ENCODE results near the gene SLC45A2. TPM values are rescaled to one million over a fixed set of nuclear protein-coding genes. Genes with fewer than 3 reads are reported as not detected.

The SLC45A2 gene
- total and polyA plus RNA-seq, 4 donors = 0.39 to 0.56 (median 0.43) TPM

GRCh38 chr5:34009610-34010009 is 25.1 kb upstream of the SLC45A2 start:
- Histone ChIP-seq H3K9me3 (ENCODE audit: control insufficient read depth, insufficient read depth, low read length) (no peaks in the 10 kb centered on the region), H3K36me3 (ENCODE audit: control insufficient read depth, insufficient read depth, low read length) (no peaks in the 10 kb centered on the region), H3K4me3 (ENCODE audit: low read depth, low read length) (no peak overlapping the region), H3K27ac (ENCODE audit: low read depth, low read length) (peak overlapping the region; percentile 99), H3K27me3 (ENCODE audit: control insufficient read depth, insufficient read depth, low read length) (no peaks in the 10 kb centered on the region), H3K4me1 (ENCODE audit: control insufficient read depth, insufficient read depth, low read length) (peaks cover 7% of the 10 kb centered on the region)
- no peak for DNase-seq (ENCODE audit: low read depth in 4 of 6, low spot score in 6 of 6)
- no CpG with 5 or more reads among the region's 1 CpG for WGBS (ENCODE audit: insufficient coverage)

GRCh38 chr5:34008802-34009201 is 24.3 kb upstream of the SLC45A2 start:
- peak in 1 of 6 donors; percentile 7 for DNase-seq (ENCODE audit: low read depth in 4 of 6, low spot score in 6 of 6)

DNA sequence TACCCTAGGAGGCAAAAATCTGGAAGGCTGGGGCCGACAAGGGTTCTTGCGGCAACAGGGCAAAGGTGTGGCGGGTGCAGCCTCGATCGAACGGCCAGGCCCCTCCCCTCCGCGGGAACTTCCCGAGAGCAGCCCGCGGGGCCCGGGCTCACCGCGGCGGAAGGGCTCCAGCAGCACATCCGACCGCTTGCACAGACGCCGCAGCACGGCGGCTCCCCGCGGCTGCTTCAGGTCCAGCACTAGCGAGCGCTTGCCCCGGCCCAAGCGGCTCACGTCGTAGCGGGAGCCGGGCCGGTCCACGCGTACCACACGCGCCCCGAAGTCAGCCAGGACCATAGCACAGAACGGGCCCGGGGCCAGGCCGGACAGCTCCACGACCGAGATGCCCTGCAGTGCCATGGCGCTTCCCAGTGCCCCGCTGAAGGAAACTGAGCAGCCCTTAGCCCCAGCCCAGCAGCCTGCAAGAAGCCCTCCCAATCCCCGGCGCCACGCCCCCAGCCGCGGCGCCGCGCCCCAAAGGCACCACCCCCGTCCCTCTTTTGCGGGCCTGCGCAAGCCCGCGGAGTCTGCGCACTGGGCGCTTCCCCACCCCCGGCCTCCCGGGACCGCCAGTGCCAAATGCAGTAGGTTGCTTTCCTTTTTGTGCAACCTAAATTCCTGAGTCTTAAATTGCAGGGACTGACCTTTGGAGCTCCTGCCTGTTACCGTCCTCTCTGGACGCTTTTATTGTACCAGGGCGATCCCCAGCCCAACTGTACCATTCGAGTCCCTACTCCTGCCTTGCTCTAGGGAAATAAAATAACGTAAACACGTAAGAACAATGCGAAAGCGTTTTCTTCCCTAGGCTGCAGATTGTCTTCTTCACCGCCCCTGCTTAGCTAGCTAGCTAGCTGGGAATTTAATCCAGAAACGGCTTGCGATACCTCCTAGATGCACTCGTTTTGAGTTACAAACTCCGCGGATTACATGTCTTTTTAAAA is 23.4 kb upstream of the SLC45A2 start, which contains the start of gene AMACR:
Gene AMACR (minus strand): TSS at position 430 of the 980 bp plus-strand sequence. CDS start 31 bp downstream, at position 399.
- Histone ChIP-seq H3K27me3 (ENCODE audit: control insufficient read depth, insufficient read depth, low read length) (no peaks in the 10 kb centered on the region), H3K9me3 (ENCODE audit: control insufficient read depth, insufficient read depth, low read length) (no peaks in the 10 kb centered on the region), H3K4me1 (ENCODE audit: control insufficient read depth, insufficient read depth, low read length) (peaks cover 6% of the 10 kb centered on the region), H3K4me3 (ENCODE audit: low read depth, low read length) (peak within 1 kb of the TSS; percentile 91), H3K36me3 (ENCODE audit: control insufficient read depth, insufficient read depth, low read length) (no peaks in the 10 kb centered on the region), H3K27ac (ENCODE audit: low read depth, low read length) (peak within 1 kb of the TSS; percentile 99)
- DNase-seq (ENCODE audit: low read depth in 4 of 6, low spot score in 6 of 6) = peak; percentile 88 to 99 (median 94)
- WGBS (ENCODE audit: insufficient coverage) = under 1% methylated on average over 71 of the region's 76 CpGs

More at GRCh38 chr5:34008802-34009201, 24.3 kb upstream of the SLC45A2 start:
- Histone ChIP-seq H3K27me3 (ENCODE audit: control insufficient read depth, insufficient read depth, low read length) (no peaks in the 10 kb centered on the region), H3K4me1 (ENCODE audit: control insufficient read depth, insufficient read depth, low read length) (peaks cover 7% of the 10 kb centered on the region), H3K27ac (ENCODE audit: low read depth, low read length) (peak overlapping the region; percentile 99), H3K9me3 (ENCODE audit: control insufficient read depth, insufficient read depth, low read length) (no peaks in the 10 kb centered on the region), H3K36me3 (ENCODE audit: control insufficient read depth, insufficient read depth, low read length) (no peaks in the 10 kb centered on the region), H3K4me3 (ENCODE audit: low read depth, low read length) (peak overlapping the region; percentile 91)
- no CpG with 5 or more reads among the region's 1 CpG for WGBS (ENCODE audit: insufficient coverage)

DNA sequence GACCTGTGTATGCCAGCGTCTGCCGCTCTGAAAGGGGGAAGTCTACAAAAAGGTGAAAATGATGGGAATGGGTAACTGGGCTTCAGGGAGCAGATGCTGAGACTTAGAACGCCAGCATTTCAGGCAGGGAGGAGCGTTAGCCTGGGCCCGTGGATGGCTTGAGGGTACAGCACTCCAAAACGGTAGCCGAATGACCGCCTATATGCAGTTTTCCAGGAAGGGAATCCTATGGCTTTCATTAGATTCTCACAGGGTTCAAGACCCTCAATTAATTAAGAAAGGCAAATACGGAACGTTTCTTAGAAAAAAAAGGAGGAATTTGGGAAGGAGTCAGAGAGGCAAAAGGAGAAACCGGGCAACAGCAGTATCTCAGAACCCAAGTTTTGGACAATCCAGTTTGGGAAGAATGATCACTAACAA is 22.7 kb upstream of the SLC45A2 start:
- Histone ChIP-seq H3K27ac (ENCODE audit: low read depth, low read length) (peak overlapping the region; percentile 99), H3K9me3 (ENCODE audit: control insufficient read depth, insufficient read depth, low read length) (no peaks in the 10 kb centered on the region), H3K36me3 (ENCODE audit: control insufficient read depth, insufficient read depth, low read length) (peaks cover 4% of the 10 kb centered on the region), H3K27me3 (ENCODE audit: control insufficient read depth, insufficient read depth, low read length) (no peaks in the 10 kb centered on the region), H3K4me1 (ENCODE audit: control insufficient read depth, insufficient read depth, low read length) (peaks cover 5% of the 10 kb centered on the region), H3K4me3 (ENCODE audit: low read depth, low read length) (peak overlapping the region; percentile 91)
- WGBS (ENCODE audit: insufficient coverage) = 6% methylated on average over 9 of the region's 11 CpGs
- peak in 5 of 6 donors; percentile 5 to 74 (median 42) for DNase-seq (ENCODE audit: low read depth in 4 of 6, low spot score in 6 of 6)

- no peak overlapping the region for H3K4me3 ChIP-seq (ENCODE audit: low read depth, low read length)
- H3K9me3 ChIP-seq (ENCODE audit: control insufficient read depth, insufficient read depth, low read length) = no peaks in the 10 kb centered on the region
- 90% methylated on average over 2 of the region's 4 CpGs for WGBS (ENCODE audit: insufficient coverage)
- no peak overlapping the region for H3K27ac ChIP-seq (ENCODE audit: low read depth, low read length)
- H3K36me3 ChIP-seq (ENCODE audit: control insufficient read depth, insufficient read depth, low read length) = peaks cover 4% of the 10 kb centered on the region
- no peak for DNase-seq (ENCODE audit: low read depth in 4 of 6, low spot score in 6 of 6)
- H3K4me1 ChIP-seq (ENCODE audit: control insufficient read depth, insufficient read depth, low read length) = peaks cover 11% of the 10 kb centered on the region
- H3K27me3 ChIP-seq (ENCODE audit: control insufficient read depth, insufficient read depth, low read length) = no peaks in the 10 kb centered on the region
Observed at GRCh38 chr5:34005681-34006080, 21.2 kb upstream of the SLC45A2 start.

DNA sequence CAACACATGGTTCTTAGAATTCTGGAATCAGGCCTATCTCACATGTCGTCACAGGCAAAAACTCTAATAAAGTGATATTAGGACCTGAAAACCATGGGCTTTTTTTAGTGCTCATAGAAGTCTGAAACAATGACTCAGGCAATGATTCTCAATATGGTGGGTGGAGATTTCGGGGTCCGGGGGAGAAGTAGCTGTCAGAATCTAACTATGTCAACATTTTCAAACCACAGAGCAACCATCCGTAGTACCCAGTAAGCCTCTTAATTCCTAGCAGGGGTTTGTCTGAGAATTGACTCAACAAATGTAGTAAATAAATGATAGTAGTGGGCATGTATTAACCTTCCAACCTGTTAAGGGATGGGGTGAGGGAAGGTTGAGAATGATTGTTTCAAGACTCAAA is 20.7 kb upstream of the SLC45A2 start:
- no peaks in the 10 kb centered on the region for H3K27me3 ChIP-seq (ENCODE audit: control insufficient read depth, insufficient read depth, low read length)
- no peak for DNase-seq (ENCODE audit: low read depth in 4 of 6, low spot score in 6 of 6)
- no peak overlapping the region for H3K27ac ChIP-seq (ENCODE audit: low read depth, low read length)
- H3K9me3 ChIP-seq (ENCODE audit: control insufficient read depth, insufficient read depth, low read length) = no peaks in the 10 kb centered on the region
- WGBS (ENCODE audit: insufficient coverage) = no CpG with 5 or more reads among the region's 4 CpGs
- H3K4me1 ChIP-seq (ENCODE audit: control insufficient read depth, insufficient read depth, low read length) = peaks cover 11% of the 10 kb centered on the region
- H3K4me3 ChIP-seq (ENCODE audit: low read depth, low read length) = no peak overlapping the region
- peaks cover 4% of the 10 kb centered on the region for H3K36me3 ChIP-seq (ENCODE audit: control insufficient read depth, insufficient read depth, low read length)

- H3K27ac ChIP-seq (ENCODE audit: low read depth, low read length) = no peak overlapping the region
- DNase-seq (ENCODE audit: low read depth in 4 of 6, low spot score in 6 of 6) = no peak
- H3K27me3 ChIP-seq (ENCODE audit: control insufficient read depth, insufficient read depth, low read length) = no peaks in the 10 kb centered on the region
- H3K36me3 ChIP-seq (ENCODE audit: control insufficient read depth, insufficient read depth, low read length) = peaks cover 4% of the 10 kb centered on the region
- H3K4me3 ChIP-seq (ENCODE audit: low read depth, low read length) = no peak overlapping the region
- no peaks in the 10 kb centered on the region for H3K9me3 ChIP-seq (ENCODE audit: control insufficient read depth, insufficient read depth, low read length)
- peaks cover 11% of the 10 kb centered on the region for H3K4me1 ChIP-seq (ENCODE audit: control insufficient read depth, insufficient read depth, low read length)
- WGBS (ENCODE audit: insufficient coverage) = no CpG with 5 or more reads among the region's 4 CpGs
Observed at GRCh38 chr5:34003941-34004340, 19.4 kb upstream of the SLC45A2 start.

- no peak for DNase-seq (ENCODE audit: low read depth in 4 of 6, low spot score in 6 of 6)
- WGBS (ENCODE audit: insufficient coverage) = 89% methylated on average over 8 of the region's 10 CpGs
- Histone ChIP-seq H3K36me3 (ENCODE audit: control insufficient read depth, insufficient read depth, low read length) (peaks cover 4% of the 10 kb centered on the region), H3K27me3 (ENCODE audit: control insufficient read depth, insufficient read depth, low read length) (no peaks in the 10 kb centered on the region), H3K4me1 (ENCODE audit: control insufficient read depth, insufficient read depth, low read length) (peaks cover 11% of the 10 kb centered on the region), H3K4me3 (ENCODE audit: low read depth, low read length) (no peak overlapping the region), H3K27ac (ENCODE audit: low read depth, low read length) (no peak overlapping the region), H3K9me3 (ENCODE audit: control insufficient read depth, insufficient read depth, low read length) (no peaks in the 10 kb centered on the region)
Observed at GRCh38 chr5:34002629-34003328, 18.3 kb upstream of the SLC45A2 start.

DNA sequence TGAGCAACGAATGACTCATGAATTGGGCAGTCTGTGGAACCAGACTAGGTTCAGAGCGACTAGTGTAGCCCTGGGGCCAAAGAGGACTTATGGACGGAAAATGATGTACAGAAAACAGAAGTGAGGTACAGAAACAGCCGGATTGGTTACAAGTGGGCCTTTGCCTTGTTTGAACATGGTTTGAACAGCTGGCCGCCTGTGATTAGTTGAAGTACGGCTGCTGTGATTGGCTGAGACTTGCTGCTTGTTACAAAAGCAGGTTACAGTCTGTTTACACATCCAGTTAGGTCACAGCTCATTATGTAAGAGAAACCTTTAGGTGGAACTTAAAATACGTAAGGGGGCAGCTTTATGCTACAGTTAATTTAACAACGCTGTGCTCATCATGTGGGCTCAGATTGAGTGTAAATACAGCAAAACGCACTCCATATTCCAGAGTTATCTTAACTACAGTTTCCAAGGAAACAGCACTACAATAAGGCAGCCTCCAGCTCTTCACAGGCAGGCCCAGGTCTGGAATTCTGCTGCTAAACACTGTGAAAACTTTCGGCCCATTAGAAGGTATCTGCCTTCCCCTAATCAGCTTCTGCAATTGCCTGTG is 16.8 kb upstream of the SLC45A2 start:
- Histone ChIP-seq H3K27ac (ENCODE audit: low read depth, low read length) (peak overlapping the region; percentile 45), H3K4me3 (ENCODE audit: low read depth, low read length) (no peak overlapping the region), H3K4me1 (ENCODE audit: control insufficient read depth, insufficient read depth, low read length) (peaks cover 10% of the 10 kb centered on the region), H3K9me3 (ENCODE audit: control insufficient read depth, insufficient read depth, low read length) (no peaks in the 10 kb centered on the region), H3K36me3 (ENCODE audit: control insufficient read depth, insufficient read depth, low read length) (peaks cover 4% of the 10 kb centered on the region), H3K27me3 (ENCODE audit: control insufficient read depth, insufficient read depth, low read length) (no peaks in the 10 kb centered on the region)
- peak in 5 of 6 donors; percentile 19 to 86 (median 58) for DNase-seq (ENCODE audit: low read depth in 4 of 6, low spot score in 6 of 6)
- WGBS (ENCODE audit: insufficient coverage) = 56% methylated on average over 6 of the region's 10 CpGs

Data from spinal cord (tissue), 10 donors.